HCT116 (cell line): Measurements from ENCODE around the gene ASB1. TPM values are rescaled to one million over a fixed set of nuclear protein-coding genes. Genes with fewer than 3 reads are reported as not detected.
"Not testable (repeated sequence)": the region's sequence is repeated elsewhere in the genome, so short reads cannot be mapped to it uniquely, and the experiment has no call there.

ENCODE experiments used
- ATAC-seq: fragments of 200-7000 bp; cut with Tn5 transposase; 2 replicates; pipeline ENCODE4 v1.9.1; 2020; ENCODE audit warnings: mild to moderate bottlenecking, moderate library complexity
- BruUV-seq: library from RNA; stranded (reverse); fragments of 400-500 nt; replicated peaks from 2 replicates; lab custom pipeline; 2021; lab: Mats Ljungman, UMichigan
- CTCF ChIA-PET: fragments of 300-600 bp; sonication (Branson Sonifier 250); formaldehyde crosslinking; loops from one replicate; lab custom pipeline; 2021; ENCODE audit warnings: antibody characterized with exemption; lab: Charles Lee
- POLR2A ChIA-PET: fragments of 300-600, 350-600 bp; sonication (Branson Sonifier 250); formaldehyde crosslinking; loops from one replicate; lab custom pipeline; 2021; ENCODE audit warnings: antibody characterized with exemption; lab: Charles Lee
- RAD21 ChIA-PET, 2 experiments: fragments of 300-600 bp; sonication (Branson Sonifier 250); formaldehyde crosslinking; loops; one replicate each; lab custom pipeline; 2023; ENCODE audit warnings: low total read pairs in 2 of 2; ENCODE audit not compliant: uncharacterized antibody in 2 of 2, unreplicated experiment in 2 of 2, low non-redundant PET in 1 of 2; lab: Charles Lee
- DNase-seq: peaks from one replicate; pipeline ENCODE4 v3.0.0-alpha.2; 2010; ENCODE audit warnings: low read depth, low spot score
- H2AFZ ChIP-seq: fragments of 200-600 bp; shearing (Covaris generic), sonication (generic); 2 replicates; pipeline ENCODE4 v1.6.1; 2017; ENCODE audit warnings: low read depth, mixed run types, mixed read lengths, antibody characterized with exemption, low read length; ENCODE audit not compliant: poor library complexity, severe bottlenecking
- H3K27ac ChIP-seq: 2 replicates; pipeline ENCODE4 v1.5.1; 2012; ENCODE audit warnings: low read depth, low read length
- H3K27me3 ChIP-seq: fragments of 200-600 bp; sonication (generic); 2 replicates; pipeline ENCODE4 v1.6.1; 2016; ENCODE audit warnings: mixed run types, low read length, mixed read lengths; ENCODE audit not compliant: insufficient read depth
- H3K36me3 ChIP-seq, 2 experiments: fragments of 200-500 bp in 1 of 2; fragments of 200-600 bp in 1 of 2; sonication (Bioruptor generic) in 1 of 2; sonication (generic) in 1 of 2; 2 replicates each; pipeline versions ENCODE4 v1.5.1 to v1.6.1; 2014 to 2016; ENCODE audit warnings: low read length in 2 of 2, inconsistent platforms in 1 of 2, mixed read lengths in 1 of 2, mixed run types in 1 of 2; ENCODE audit not compliant: insufficient read depth in 2 of 2, control insufficient read depth in 1 of 2
- H3K4me1 ChIP-seq, 2 experiments: fragments of 200-600 bp in 1 of 2; sonication (generic) in 1 of 2; 2 replicates each; pipeline versions ENCODE4 v1.5.1 to v1.6.1; 2012 to 2017; ENCODE audit warnings: low read length in 2 of 2, inconsistent platforms in 1 of 2, mild to moderate bottlenecking in 1 of 2, mixed read lengths in 1 of 2, mixed run types in 1 of 2, moderate library complexity in 1 of 2; ENCODE audit not compliant: insufficient read depth in 2 of 2, control insufficient read depth in 1 of 2
- H3K4me2 ChIP-seq: fragments of 200-600 bp; sonication (generic); 2 replicates; pipeline ENCODE4 v1.6.1; 2017; ENCODE audit warnings: mixed run types, low read length, mixed read lengths
- H3K4me3 ChIP-seq, 2 experiments: fragments of 200-600 bp in 1 of 2; sonication (generic) in 1 of 2; replicated peaks in 1 of 2; 2 replicates each; pipeline ENCODE4 v1.5.1; 2011 to 2016; ENCODE audit warnings: low read length in 2 of 2, control low read depth in 1 of 2, low read depth in 1 of 2, mild to moderate bottlenecking in 1 of 2, mixed read lengths in 1 of 2, mixed run types in 1 of 2
- H3K79me2 ChIP-seq: fragments of 200-600 bp; sonication (generic); 2 replicates; pipeline ENCODE4 v1.6.1; 2017; ENCODE audit warnings: mild to moderate bottlenecking, mixed run types, low read length, moderate library complexity, mixed read lengths; ENCODE audit not compliant: insufficient read depth
- H3K9ac ChIP-seq: fragments of 200-600 bp; sonication (generic); 2 replicates; pipeline ENCODE4 v1.6.1; 2016; ENCODE audit warnings: low read length, mixed read lengths
- H3K9me2 ChIP-seq: fragments of 200-600 bp; sonication (generic), shearing (Covaris generic); 2 replicates; pipeline ENCODE4 v1.6.1; 2017; ENCODE audit warnings: mixed run types, mild to moderate bottlenecking, moderate library complexity; ENCODE audit not compliant: insufficient read depth
- H3K9me3 ChIP-seq, 2 experiments: fragments of 200-500 bp in 1 of 2; fragments of 200-600 bp in 1 of 2; sonication (Bioruptor generic) in 1 of 2; sonication (generic) in 1 of 2; 2 replicates each; pipeline ENCODE4 v1.6.1; 2014 to 2017; ENCODE audit warnings: low read length in 2 of 2, mixed read lengths in 2 of 2, inconsistent platforms in 1 of 2, low read depth in 1 of 2, mild to moderate bottlenecking in 1 of 2, mixed run types in 1 of 2, moderate library complexity in 1 of 2; ENCODE audit not compliant: control insufficient read depth in 1 of 2, insufficient read depth in 1 of 2
- H4K20me1 ChIP-seq: fragments of 200-600 bp; sonication (generic), shearing (Covaris generic); 2 replicates; pipeline ENCODE4 v1.6.1; 2017; ENCODE audit warnings: mixed run types, mild to moderate bottlenecking, moderate library complexity; ENCODE audit not compliant: insufficient read depth
- EZH2phosphoT487 ChIP-seq: fragments of 200-600 bp; IDR thresholded peaks from 2 replicates; pipeline ENCODE4 v1.6.1; 2018; ENCODE audit warnings: antibody characterized with exemption, borderline replicate concordance
- POLR2AphosphoS5 ChIP-seq: IDR thresholded peaks from 2 replicates; pipeline ENCODE4 v1.6.1; 2011; ENCODE audit warnings: mild to moderate bottlenecking, low read depth, low read length, moderate library complexity
- SIN3A ChIP-seq: IDR thresholded peaks from 2 replicates; pipeline ENCODE4 v1.6.1; 2012; ENCODE audit warnings: low read depth
- SRF ChIP-seq: IDR thresholded peaks from 2 replicates; pipeline ENCODE4 v1.6.1; 2012; ENCODE audit warnings: low read depth
- YY1 ChIP-seq: IDR thresholded peaks from 2 replicates; pipeline ENCODE4 v1.6.1; 2011; ENCODE audit warnings: low read length, low read depth, moderate library complexity, mild to moderate bottlenecking; ENCODE audit not compliant: insufficient replicate concordance; ENCODE audit errors: extremely low read depth
- intact Hi-C: fragments of 100-400 bp; cut with micrococcal nuclease; formaldehyde crosslinking; loops from 2 replicates; pipeline ENCODE4 v1.10.0; 2022
- total RNA-seq: library from RNA; stranded (reverse); gene quantifications from one replicate; pipeline ENCODE4 v1.2.1, GENCODE V29; 2021; ENCODE audit not compliant: unreplicated experiment

ASB1 gene
- total RNA-seq, 1 experiment from 2014 or later, result 43.1 TPM

DNA sequence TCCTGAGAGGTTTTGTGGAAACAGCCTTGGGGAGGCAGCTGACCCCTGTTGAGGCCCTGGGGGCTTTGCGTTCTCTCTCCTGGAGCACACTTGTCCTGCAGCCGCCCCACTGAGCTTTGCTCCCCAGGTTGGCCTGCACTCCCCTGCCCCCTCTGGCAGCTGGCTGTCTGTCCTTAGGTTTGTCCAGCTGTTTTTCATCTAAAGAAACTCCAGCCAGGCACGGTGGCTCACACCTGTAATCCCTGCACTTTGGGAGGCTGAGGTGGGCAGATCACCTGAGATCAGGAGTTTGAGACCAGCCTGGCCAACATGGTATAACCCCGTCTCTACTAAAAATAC is 21.5 kb upstream of the ASB1 start:
- H3K9me2 ChIP-seq, H4K20me1 ChIP-seq, H3K79me2 ChIP-seq, H3K36me3 ChIP-seq, H3K9ac ChIP-seq, ATAC-seq, H3K27me3 ChIP-seq, H3K9me3 ChIP-seq, H3K4me2 ChIP-seq, H3K4me1 ChIP-seq, BruUV-seq, intact Hi-C loops, H2AFZ ChIP-seq, POLR2A ChIA-PET, H3K27ac ChIP-seq, DNase-seq, RAD21 ChIA-PET, H3K4me3 ChIP-seq: not testable (repeated sequence)
- CTCF ChIA-PET, result interaction anchor here (0.6 kb wide), 1 partner anchor 38 kb away, joined by 3 read pairs; no protein-coding TSS in a partner anchor

DNA sequence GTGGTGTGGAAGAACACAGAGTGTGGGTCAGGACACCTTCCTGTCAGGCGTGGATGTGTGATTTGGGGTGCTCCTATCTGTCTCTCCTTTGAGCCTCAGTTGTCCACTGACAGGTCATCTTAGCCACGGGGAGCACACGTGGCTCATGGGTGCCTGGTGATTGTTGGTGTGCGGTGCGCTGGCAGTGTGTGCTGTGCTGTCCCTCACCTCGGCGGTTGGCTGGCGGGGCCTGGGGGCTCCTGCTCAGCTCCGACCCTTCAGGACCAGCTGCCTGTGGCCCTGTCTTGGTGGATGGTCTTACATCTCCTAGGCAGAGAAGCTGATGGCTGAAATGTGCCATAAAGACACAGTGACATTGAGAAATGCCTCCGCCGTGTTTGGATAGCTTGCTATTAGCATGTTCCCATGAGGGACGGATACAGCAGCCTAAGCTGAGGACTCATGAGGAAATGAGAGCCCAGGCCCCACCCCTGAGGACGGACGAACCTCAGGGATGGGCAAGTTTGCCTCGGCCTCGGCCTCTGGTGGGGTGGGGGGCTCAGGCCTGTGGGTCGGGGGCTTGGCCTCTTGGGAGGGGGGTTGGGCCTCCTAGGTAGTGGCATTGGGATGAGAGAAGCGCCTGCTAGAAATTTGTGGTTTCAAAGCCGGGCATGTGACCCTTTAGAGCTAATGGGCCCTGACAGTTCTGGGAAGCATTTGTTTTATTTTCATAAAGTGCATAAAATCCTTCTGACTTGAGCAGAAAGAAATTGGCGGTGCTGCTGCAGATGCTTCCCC is 20.3 kb upstream of the ASB1 start:
- CTCF ChIA-PET, result no interaction called here
- no peak for TF ChIP-seq YY1
- no peak for TF ChIP-seq EZH2phosphoT487
- no peak for TF ChIP-seq SIN3A
- no peak for TF ChIP-seq POLR2AphosphoS5
- TF ChIP-seq SRF, result no peak
- TF ChIP-seq, all 23 proteins: peak for 0
- H3K9me3 ChIP-seq, result no peaks in the 10 kb centered on the region
- H3K36me3 ChIP-seq, result no peaks in the 10 kb centered on the region
- no peak overlapping the region for H3K4me2 ChIP-seq
- no peak overlapping the region for H3K27ac ChIP-seq
- RAD21 ChIA-PET, result interaction anchor here in 1 of 2 experiments (0.7 kb wide), 1 partner anchor 43 kb away, joined by 4 read pairs; no protein-coding TSS in a partner anchor
- no peak overlapping the region for H3K9ac ChIP-seq
- intact Hi-C loops, result no loop called here
- no peaks in the 10 kb centered on the region for H3K79me2 ChIP-seq
- no peaks in the 10 kb centered on the region for H4K20me1 ChIP-seq
- no peak for ATAC-seq
- H3K27me3 ChIP-seq, result no peaks in the 10 kb centered on the region
- H2AFZ ChIP-seq, result no peak overlapping the region
- BruUV-seq, result no TSS peak
- POLR2A ChIA-PET, result interaction anchor here (0.7 kb wide), 1 partner anchor 181 kb away, joined by 3 read pairs; no protein-coding TSS in a partner anchor
- no peak overlapping the region for H3K4me3 ChIP-seq
- H3K9me2 ChIP-seq, result no peaks in the 10 kb centered on the region
- DNase-seq, result no peak
- H3K4me1 ChIP-seq, result no peaks in the 10 kb centered on the region
